ENCODE data around the gene SLC38A6.

Gene SLC38A6

GRCh38 chr14:60972295-60972694, 8.8 kb upstream of the SLC38A6 start (continued):
- TF ChIP-seq ZFP3 (CRISPR knock-in tag; IDR thresholded peaks at IDR 0.05) (no peak), CSDC2 (CRISPR knock-in tag; IDR thresholded peaks at IDR 0.05) (no peak)

GRCh38 chr14:60973070-60973469, 8.0 kb upstream of the SLC38A6 start:
- TF ChIP-seq ESRRG (CRISPR knock-in tag; IDR thresholded peaks at IDR 0.05) = no peak
- no peak for TF ChIP-seq ISL1 (CRISPR knock-in tag; IDR thresholded peaks at IDR 0.05)
- TF ChIP-seq TSHZ2 (CRISPR knock-in tag; IDR thresholded peaks at IDR 0.05) = no peak
- no peak for TF ChIP-seq OSR1 (CRISPR knock-in tag; IDR thresholded peaks at IDR 0.05)
- no peak for ATAC-seq

- no peak for ATAC-seq
- TF ChIP-seq BACH2 (CRISPR knock-in tag; IDR thresholded peaks at IDR 0.05; ENCODE audit: borderline replicate concordance) (no peak), ZNF8 (CRISPR knock-in tag; IDR thresholded peaks at IDR 0.05) (no peak), TSHZ2 (CRISPR knock-in tag; IDR thresholded peaks at IDR 0.05) (no peak), ZNF70 (CRISPR knock-in tag; IDR thresholded peaks at IDR 0.05) (no peak), ZNF565 (CRISPR knock-in tag; conservative IDR thresholded peaks at IDR 0.05; ENCODE audit: low read depth) (no peak), ZFP30 (CRISPR knock-in tag; IDR thresholded peaks at IDR 0.05) (no peak), CSDC2 (CRISPR knock-in tag; IDR thresholded peaks at IDR 0.05) (no peak), RARB (CRISPR knock-in tag; IDR thresholded peaks at IDR 0.05) (no peak), POU6F1 (CRISPR knock-in tag; IDR thresholded peaks at IDR 0.05; ENCODE audit: borderline replicate concordance, low read depth) (no peak), SNAI2 (CRISPR knock-in tag; IDR thresholded peaks at IDR 0.05) (no peak), OSR1 (CRISPR knock-in tag; IDR thresholded peaks at IDR 0.05) (no peak), PPARA (CRISPR knock-in tag; IDR thresholded peaks at IDR 0.05; ENCODE audit: borderline replicate concordance) (no peak), ISL1 (CRISPR knock-in tag; IDR thresholded peaks at IDR 0.05) (no peak)
Measured at GRCh38 chr14:60974090-60974651, 6.9 kb upstream of the SLC38A6 start.

GRCh38 chr14:60975551-60975950, 5.5 kb upstream of the SLC38A6 start:
- TF ChIP-seq PPARA (CRISPR knock-in tag; IDR thresholded peaks at IDR 0.05; ENCODE audit: borderline replicate concordance) = no peak
- no peak for TF ChIP-seq CSRNP3 (CRISPR knock-in tag; IDR thresholded peaks at IDR 0.05)
- no peak for TF ChIP-seq SNAI2 (CRISPR knock-in tag; IDR thresholded peaks at IDR 0.05)
- no peak for TF ChIP-seq CSDC2 (CRISPR knock-in tag; IDR thresholded peaks at IDR 0.05)
- TF ChIP-seq PATZ1 (CRISPR knock-in tag; IDR thresholded peaks at IDR 0.05; ENCODE audit: borderline replicate concordance) = no peak
- ATAC-seq = no peak

Measured in SK-N-SH treated with all-trans-retinoic acid at 6 μM for 48 hours (cell line).